ENCODE measurements around the gene NTNG2.

- TF ChIP-seq CTCF (IDR thresholded peaks at IDR 0.05) (no peak), ZFX (IDR thresholded peaks at IDR 0.05; ENCODE audit: borderline replicate concordance) (no peak)
Measured at GRCh38 chr9:132146039-132146438, 15.8 kb upstream of the NTNG2 start.
